ENCODE data around the gene UBE2J2.

GRCh38 chr1:1285611-1286311 is 12.1 kb upstream of the UBE2J2 start:
- TF ChIP-seq, protein P1, sequence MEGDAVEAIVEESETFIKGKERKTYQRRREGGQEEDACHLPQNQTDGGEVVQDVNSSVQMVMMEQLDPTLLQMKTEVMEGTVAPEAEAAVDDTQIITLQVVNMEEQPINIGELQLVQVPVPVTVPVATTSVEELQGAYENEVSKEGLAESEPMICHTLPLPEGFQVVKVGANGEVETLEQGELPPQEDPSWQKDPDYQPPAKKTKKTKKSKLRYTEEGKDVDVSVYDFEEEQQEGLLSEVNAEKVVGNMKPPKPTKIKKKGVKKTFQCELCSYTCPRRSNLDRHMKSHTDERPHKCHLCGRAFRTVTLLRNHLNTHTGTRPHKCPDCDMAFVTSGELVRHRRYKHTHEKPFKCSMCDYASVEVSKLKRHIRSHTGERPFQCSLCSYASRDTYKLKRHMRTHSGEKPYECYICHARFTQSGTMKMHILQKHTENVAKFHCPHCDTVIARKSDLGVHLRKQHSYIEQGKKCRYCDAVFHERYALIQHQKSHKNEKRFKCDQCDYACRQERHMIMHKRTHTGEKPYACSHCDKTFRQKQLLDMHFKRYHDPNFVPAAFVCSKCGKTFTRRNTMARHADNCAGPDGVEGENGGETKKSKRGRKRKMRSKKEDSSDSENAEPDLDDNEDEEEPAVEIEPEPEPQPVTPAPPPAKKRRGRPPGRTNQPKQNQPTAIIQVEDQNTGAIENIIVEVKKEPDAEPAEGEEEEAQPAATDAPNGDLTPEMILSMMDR (IDR thresholded peaks at IDR 0.05): no peak
- no peak for TF ChIP-seq E2F6 (IDR thresholded peaks at IDR 0.05; ENCODE audit: borderline replicate concordance, low read depth)
- TF ChIP-seq POLR2A (IDR thresholded peaks at IDR 0.05; ENCODE audit: low read length): no peak
- no peak for TF ChIP-seq MAFK (IDR thresholded peaks at IDR 0.05; ENCODE audit: partially characterized antibody)
- no peak for TF ChIP-seq SREBF2 (IDR thresholded peaks at IDR 0.05)
- TF ChIP-seq EHMT2 (IDR thresholded peaks at IDR 0.05; ENCODE audit: low read depth): no peak
- TF ChIP-seq CHD4 (IDR thresholded peaks at IDR 0.05; ENCODE audit: borderline replicate concordance): no peak
- TF ChIP-seq HDAC2 (IDR thresholded peaks at IDR 0.05): no peak
- TF ChIP-seq, protein P2, sequence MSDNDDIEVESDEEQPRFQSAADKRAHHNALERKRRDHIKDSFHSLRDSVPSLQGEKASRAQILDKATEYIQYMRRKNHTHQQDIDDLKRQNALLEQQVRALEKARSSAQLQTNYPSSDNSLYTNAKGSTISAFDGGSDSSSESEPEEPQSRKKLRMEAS (IDR thresholded peaks at IDR 0.05): no peak
- no peak for TF ChIP-seq RCOR1 (IDR thresholded peaks at IDR 0.05; ENCODE audit: low read depth, low read length)
- no peak for TF ChIP-seq BCL3 (IDR thresholded peaks at IDR 0.05)
- TF ChIP-seq JUN (IDR thresholded peaks at IDR 0.05): no peak
- TF ChIP-seq REST (IDR thresholded peaks at IDR 0.05): no peak
